WTC11 (cell line): ENCODE results near the gene LSP1.

Experiments used
- CTCF ChIP-seq: fragments of 200-600 bp; IDR thresholded peaks from 2 replicates; pipeline ENCODE4 v1.8.0; 2022; ENCODE audit warnings: antibody characterized with exemption
- FOXK1 ChIP-seq: sonication (generic); formaldehyde crosslinking; IDR thresholded peaks from 2 replicates; pipeline ENCODE4 v1.8.0; 2022; ENCODE audit warnings: mild to moderate bottlenecking, moderate library complexity, missing genetic modification reagents
- JUN ChIP-seq: sonication (generic); formaldehyde crosslinking; IDR thresholded peaks from 2 replicates; pipeline ENCODE4 v1.8.0; 2023; ENCODE audit warnings: mild to moderate bottlenecking, missing genetic modification reagents
- NFYB ChIP-seq: sonication (generic); formaldehyde crosslinking; conservative IDR thresholded peaks from 2 replicates; pipeline ENCODE4 v1.8.0; 2022; ENCODE audit warnings: low read depth, missing genetic modification reagents
- RORB ChIP-seq: fragments of 250-450 bp; sonication (Bioruptor Pico); IDR thresholded peaks from 2 replicates; pipeline ENCODE4 v1.9.0; 2021; ENCODE audit warnings: mild to moderate bottlenecking
- ZBTB21 ChIP-seq: sonication (generic); formaldehyde crosslinking; IDR thresholded peaks from 2 replicates; pipeline ENCODE4 v1.8.1; 2023; ENCODE audit warnings: mild to moderate bottlenecking, missing genetic modification reagents, borderline replicate concordance
- TF ChIP-seq, protein P1 (sequence below): sonication (generic); formaldehyde crosslinking; IDR thresholded peaks from 2 replicates; pipeline ENCODE4 v1.8.1; 2023; ENCODE audit warnings: mild to moderate bottlenecking, moderate library complexity, missing genetic modification reagents

GRCh38 chr11:1831338-1832210, 21.3 kb upstream of the LSP1 start:
- TF ChIP-seq CTCF (no peak), JUN (no peak), RORB (no peak), ZBTB21 (CRISPR knock-in tag) (no peak), NFYB (CRISPR knock-in tag) (no peak), FOXK1 (CRISPR knock-in tag) (no peak)
- TF ChIP-seq, protein P1, sequence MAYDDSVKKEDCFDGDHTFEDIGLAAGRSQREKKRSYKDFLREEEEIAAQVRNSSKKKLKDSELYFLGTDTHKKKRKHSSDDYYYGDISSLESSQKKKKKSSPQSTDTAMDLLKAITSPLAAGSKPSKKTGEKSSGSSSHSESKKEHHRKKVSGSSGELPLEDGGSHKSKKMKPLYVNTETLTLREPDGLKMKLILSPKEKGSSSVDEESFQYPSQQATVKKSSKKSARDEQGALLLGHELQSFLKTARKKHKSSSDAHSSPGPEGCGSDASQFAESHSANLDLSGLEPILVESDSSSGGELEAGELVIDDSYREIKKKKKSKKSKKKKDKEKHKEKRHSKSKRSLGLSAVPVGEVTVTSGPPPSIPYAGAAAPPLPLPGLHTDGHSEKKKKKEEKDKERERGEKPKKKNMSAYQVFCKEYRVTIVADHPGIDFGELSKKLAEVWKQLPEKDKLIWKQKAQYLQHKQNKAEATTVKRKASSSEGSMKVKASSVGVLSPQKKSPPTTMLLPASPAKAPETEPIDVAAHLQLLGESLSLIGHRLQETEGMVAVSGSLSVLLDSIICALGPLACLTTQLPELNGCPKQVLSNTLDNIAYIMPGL (CRISPR knock-in tag), result no peak
